NCI-H1105 treated with DMSO at 0.1 percent for 48 hours (cell line): Measurements from ENCODE around the gene ZIM2.

Experiments used
- DNase-seq: peaks from one replicate; lab custom pipeline; 2025; lab: John Stamatoyannopoulos, UW

Gene ZIM2

GRCh38 chr19:56838909-56839651 is 1.4 kb downstream of the ZIM2 start:
- DNase-seq = no peak

DNA sequence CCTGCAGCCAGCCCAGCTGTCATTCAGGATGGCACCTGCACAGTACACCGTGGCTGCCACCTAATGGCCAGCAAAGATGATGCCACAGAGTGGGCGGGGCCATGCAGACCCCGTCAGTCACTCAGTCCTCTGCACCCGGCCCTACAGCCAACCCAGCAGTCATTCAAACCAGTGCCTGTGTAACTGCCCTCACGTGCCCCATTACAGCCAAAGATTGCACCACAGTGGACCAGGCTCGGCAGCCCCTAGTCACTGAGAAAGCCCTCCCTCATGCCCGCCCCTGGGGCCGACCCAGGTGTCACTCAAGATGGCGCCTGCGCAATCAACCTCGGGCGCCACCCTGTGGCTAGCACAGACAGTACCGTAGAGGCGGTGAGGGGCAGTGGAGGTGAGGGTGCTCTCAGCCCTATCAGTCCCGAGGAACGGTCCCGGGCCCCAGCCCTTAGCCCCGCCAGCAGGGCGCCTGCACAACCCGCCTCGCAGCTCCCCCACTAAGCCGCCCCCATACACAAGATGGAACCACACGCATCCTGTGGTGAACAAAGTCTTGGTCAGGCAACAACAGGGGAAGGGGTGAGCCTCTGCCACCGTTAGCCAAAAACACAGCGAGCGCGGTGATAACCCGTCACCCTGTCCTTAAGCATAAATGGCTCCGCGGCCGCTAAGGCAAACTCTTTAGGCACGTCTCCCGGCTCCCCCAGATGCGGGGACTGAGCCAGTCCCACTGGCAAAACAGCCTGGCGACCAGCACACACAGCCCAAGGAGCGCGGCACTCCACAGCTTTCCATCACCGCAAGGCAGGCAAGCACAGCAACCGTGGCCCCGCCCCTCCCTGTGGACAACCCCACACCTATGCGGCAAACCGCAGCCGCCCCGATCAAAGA is 2.3 kb downstream of the ZIM2 start:
- DNase-seq = no peak

- no peak for DNase-seq
Observed at GRCh38 chr19:56837492-56838023, 3.0 kb downstream of the ZIM2 start.

DNA sequence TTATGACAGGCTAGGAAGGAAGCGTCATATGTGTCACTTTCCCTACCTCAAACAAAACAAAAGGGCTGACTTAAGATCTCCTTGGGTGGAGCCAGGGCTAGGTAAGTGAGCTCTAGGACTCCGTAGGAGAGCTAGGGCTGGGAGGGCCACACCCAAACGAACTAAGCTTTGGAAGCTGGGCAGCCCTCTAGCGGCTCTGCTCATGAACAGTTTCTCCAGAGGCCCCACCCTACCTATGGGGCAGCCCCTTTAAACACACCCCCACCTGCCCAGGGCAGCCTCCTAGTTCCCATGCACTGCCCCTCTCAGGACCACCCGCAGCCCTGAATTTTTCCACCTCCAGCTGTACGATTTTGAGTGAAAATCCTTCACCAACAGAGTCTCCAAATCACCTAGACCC is 3.5 kb downstream of the ZIM2 start:
- DNase-seq = no peak

DNA sequence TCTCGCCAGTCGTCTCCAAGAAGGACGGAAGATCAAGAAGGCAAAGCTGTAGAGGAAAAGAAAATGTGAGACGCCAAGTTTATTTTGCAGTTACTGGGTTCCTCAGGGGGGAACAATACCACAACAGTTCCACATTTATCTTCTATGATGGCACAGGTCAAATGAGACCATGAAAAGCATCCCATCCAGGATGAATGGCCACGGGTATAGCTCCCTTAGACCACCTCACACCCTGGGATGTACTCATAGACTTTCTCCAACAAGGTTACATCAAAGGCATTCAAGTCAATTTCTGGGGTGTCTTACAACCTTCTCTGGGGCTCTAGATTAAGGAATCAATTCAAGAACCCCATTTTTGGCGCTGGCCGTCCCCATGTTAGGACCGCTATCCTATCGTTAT is 4.5 kb downstream of the ZIM2 start:
- DNase-seq = no peak

DNA sequence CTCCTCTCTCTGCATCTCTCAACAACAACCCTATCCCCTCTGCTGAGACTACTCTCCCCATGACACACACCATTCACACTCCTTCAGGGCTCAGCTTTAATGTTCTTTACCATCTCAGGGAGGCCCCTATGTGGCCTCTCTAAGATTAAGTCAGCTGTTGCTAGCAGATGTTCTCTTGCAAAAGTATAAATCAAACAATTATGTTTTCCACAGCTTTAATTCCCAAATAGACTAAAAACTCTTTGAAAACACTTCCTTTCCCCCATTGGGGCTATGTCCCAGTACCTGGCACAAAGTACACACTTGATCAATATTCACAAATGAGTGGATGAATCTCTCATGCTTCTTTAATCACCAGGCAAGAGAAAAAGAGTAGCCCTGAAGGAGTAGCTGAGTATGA is 5.1 kb downstream of the ZIM2 start:
- DNase-seq = no peak

- no peak for DNase-seq
Observed at GRCh38 chr19:56834564-56835375, 5.8 kb downstream of the ZIM2 start.

DNA sequence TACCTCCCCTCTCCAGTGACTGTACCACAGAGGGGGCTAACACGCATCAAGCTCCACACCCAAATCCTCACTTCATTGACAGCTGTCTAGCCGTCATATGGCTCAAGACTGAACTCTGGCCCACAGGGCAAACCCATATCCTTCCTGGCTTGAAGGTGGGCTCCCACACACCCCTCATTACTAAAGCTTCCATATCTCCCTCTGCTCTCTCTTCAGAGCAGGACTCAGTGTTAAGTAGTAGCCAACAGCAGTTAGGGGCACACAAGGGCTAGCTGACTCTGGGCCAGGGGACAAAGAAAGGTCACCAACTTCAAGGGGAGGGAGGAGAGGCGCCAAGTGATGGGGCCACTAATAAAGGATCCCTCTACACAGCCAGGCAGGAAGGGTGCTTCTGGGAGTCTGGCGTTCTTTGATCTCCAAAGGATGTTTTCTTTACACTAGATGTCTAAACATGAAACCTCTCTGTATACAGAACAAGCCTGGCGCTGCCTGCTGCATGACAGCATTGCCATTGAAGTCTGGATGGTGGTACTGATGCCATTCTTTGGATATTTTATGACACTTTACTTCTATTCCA is 8.1 kb downstream of the ZIM2 start:
- no peak for DNase-seq

GRCh38 chr19:56831255-56831654 is 9.3 kb downstream of the ZIM2 start:
- no peak for DNase-seq

DNA sequence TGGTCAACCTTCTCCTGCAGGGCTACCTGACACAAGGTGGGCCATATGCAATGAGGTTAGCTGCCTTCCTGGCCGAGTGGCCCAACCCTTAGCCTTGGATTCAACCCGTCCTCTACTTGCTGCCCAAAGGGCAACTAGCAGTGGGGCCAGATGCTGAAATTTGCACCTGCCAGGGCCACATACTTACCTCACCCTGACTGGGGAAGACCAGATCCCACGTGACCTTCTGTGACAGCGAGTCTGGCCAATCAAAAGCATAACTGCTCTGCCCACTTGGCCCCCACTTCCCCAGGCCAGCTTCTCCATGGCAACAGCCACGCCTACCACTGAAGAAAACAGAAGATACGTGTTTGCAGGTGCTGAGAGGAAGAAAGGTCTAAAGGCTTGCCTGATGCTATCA is 10.9 kb downstream of the ZIM2 start:
- no peak for DNase-seq

- DNase-seq = no peak
Observed at GRCh38 chr19:56827708-56828107, 12.8 kb downstream of the ZIM2 start.

- no peak for DNase-seq
Observed at GRCh38 chr19:56823956-56824355, 16.6 kb downstream of the ZIM2 start.

DNA sequence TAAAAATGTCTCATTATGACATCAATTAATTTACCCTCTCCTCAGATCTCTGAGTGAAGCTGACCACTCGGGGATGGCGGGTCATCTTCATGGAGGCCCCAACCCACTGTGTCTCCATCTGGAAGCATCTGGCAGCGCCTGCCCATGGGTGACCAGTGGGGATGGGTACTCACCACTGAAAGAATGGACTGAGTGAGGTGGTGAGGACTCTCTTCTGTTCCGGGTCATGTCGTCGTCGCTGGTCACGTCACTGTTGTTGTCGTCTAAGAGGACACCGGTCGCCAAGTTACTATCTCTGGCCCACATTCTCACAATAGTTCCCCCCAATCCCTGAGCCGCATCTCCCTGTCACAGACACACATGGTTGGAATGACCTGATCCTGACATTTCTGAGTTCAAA is 17.1 kb downstream of the ZIM2 start:
- DNase-seq = no peak

GRCh38 chr19:56822755-56823154 is 17.8 kb downstream of the ZIM2 start:
- no peak for DNase-seq

DNA sequence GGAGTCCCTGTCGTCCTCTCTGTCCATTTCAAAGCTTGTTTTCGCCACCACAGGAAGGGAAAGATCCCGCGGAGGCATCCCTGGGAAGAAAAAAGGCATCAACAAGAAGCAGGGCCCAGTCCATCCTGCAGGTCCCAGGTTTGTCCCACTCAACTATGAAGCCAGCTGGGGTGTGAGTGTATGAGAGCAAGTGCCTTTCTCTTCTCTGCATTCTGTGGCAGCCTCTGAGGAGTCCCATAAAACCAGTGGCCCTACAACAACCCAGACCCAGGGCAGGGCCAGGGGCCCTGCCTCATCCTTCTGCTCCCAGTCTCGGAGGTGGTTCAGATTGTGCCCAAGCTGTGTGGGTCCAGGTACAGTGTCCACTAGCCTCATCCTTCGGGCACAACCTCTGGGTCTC is 18.9 kb downstream of the ZIM2 start:
- DNase-seq = no peak

- no peak for DNase-seq
Observed at GRCh38 chr19:56821209-56821608, 19.3 kb downstream of the ZIM2 start.

GRCh38 chr19:56819166-56819565 is 21.4 kb downstream of the ZIM2 start:
- DNase-seq = no peak

DNA sequence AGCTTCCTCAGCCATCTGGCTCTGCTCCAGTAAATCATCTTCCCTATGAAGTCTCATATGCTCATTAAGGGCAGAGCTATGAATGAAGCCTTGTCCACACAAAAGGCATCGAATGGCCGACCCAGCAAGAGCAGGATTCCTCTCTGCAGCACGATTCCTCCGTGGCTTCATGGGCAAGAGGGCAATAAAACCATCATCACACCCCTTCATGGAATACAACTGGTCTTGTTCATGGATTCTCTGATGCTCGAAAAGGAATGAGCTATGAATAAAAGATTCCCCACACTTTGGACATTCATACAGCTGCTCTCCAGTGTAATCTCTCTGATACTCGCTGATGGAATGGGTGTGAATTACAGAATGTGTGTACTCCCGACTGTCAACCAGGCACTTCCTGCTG is 25.9 kb downstream of the ZIM2 start:
- no peak for DNase-seq

GRCh38 chr19:56813531-56813930 is 27.0 kb downstream of the ZIM2 start:
- DNase-seq = no peak

- no peak for DNase-seq
Observed at GRCh38 chr19:56811480-56811879, 29.0 kb downstream of the ZIM2 start.

GRCh38 chr19:56810260-56810659 is 30.3 kb downstream of the ZIM2 start:
- no peak for DNase-seq
